Uterus (tissue), 4 donors: ENCODE results near the gene ITK. TPM values are rescaled to one million over a fixed set of nuclear protein-coding genes. Genes with fewer than 3 reads are reported as not detected.

Experiments used
- DNase-seq, 2 donors: peaks; one replicate each; pipeline ENCODE4 v3.0.0-alpha.2; 2019 to 2020
- H3K27ac ChIP-seq, 2 donors: fragments of 200-600 bp; sonication (generic); 1 replicate in 1 of 2; 2 replicates in 1 of 2; pipeline ENCODE4 v1.5.1; 2016 to 2018
- H3K27me3 ChIP-seq, 2 donors: fragments of 200-600 bp; sonication (generic); one replicate each; pipeline ENCODE4 v1.5.1; 2018 to 2019; ENCODE audit warnings: control low read depth in 1 of 2
- H3K36me3 ChIP-seq, 2 donors: fragments of 200-600 bp; sonication (generic); one replicate each; pipeline ENCODE4 v1.5.1; 2019; ENCODE audit warnings: control low read depth in 1 of 2
- H3K4me1 ChIP-seq, 2 donors: fragments of 200-600 bp; sonication (generic); one replicate each; pipeline ENCODE4 v1.5.1; 2018 to 2019; ENCODE audit warnings: control low read depth in 1 of 2
- H3K4me3 ChIP-seq, 2 donors: fragments of 200-600 bp; sonication (generic); 1 replicate in 1 of 2; 2 replicates in 1 of 2; pipeline ENCODE4 v1.5.1; 2018 to 2019; ENCODE audit warnings: mild to moderate bottlenecking in 1 of 2
- H3K9me3 ChIP-seq, 2 donors: fragments of 200-600 bp; sonication (generic); one replicate each; pipeline ENCODE4 v1.5.1; 2019; ENCODE audit warnings: control low read depth in 1 of 2
- POLR2A ChIP-seq, 2 donors: fragments of 450-650 bp; IDR thresholded peaks; one replicate each; pipeline ENCODE4 v1.6.1; 2016; ENCODE audit warnings: antibody characterized with exemption in 2 of 2, mild to moderate bottlenecking in 1 of 2, moderate library complexity in 1 of 2
- intact Hi-C: fragments of 100-400 bp; cut with DNase I; formaldehyde crosslinking; loops from one replicate; pipeline ENCODE4 v1.15.1; 2023; ENCODE audit warnings: low total_unique reads
- total RNA-seq, 4 donors: library from RNA; depleted of rRNA in 3 of 4; stranded (reverse); fragments of >200 nt in 3 of 4; gene quantifications; one replicate each; pipeline versions ENCODE4 v1.1.0 to v1.2.4, GENCODE V29; 2014 to 2023
- TF ChIP-seq, protein P1 (sequence below), 4 experiments: fragments of 200-600 bp in 2 of 4; fragments of 450-650 bp in 2 of 4; sonication (generic) in 2 of 4; IDR thresholded peaks; one replicate each; pipeline ENCODE4 v1.5.1; 2016 to 2019; ENCODE audit warnings: antibody characterized with exemption in 4 of 4, mild to moderate bottlenecking in 2 of 4, moderate library complexity in 1 of 4
- donor health status: DM: yes; HTN: yes; CAD: no.

Gene ITK
- total RNA-seq, 4 donors from 2014 or later: 0.41 to 2.8 (median 1.8) TPM

- peak; percentile 27 to 29 for DNase-seq
These were observed 72.9 kb downstream of the ITK start for GRCh38 chr5:157253547-157253946.

DNA sequence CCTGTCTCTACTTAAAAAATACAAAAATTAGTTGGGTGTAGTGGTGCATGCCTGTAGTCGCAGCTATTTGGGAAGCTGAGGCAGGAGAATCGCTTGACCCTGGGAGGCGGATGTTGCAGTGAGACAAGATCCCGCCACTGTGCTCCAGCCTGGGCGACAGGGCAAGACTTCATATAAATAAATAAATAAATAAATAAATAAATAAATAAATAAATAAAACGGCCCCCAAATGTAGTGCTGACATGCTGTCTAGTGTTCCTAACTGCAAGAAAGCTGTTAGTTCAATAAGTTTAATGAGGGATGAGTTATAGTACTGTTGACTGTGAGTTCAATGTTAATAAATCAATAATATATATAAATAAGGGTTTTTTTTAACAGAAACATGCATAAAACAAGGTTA is 77.8 kb downstream of the ITK start:
- DNase-seq: no peak
- H3K36me3 ChIP-seq: no peaks in the 10 kb centered on the region
- no peaks in the 10 kb centered on the region for H3K4me1 ChIP-seq
- H3K27ac ChIP-seq: no peak overlapping the region
- intact Hi-C loops: no loop called here
- H3K4me3 ChIP-seq: no peak overlapping the region
- no peaks in the 10 kb centered on the region for H3K9me3 ChIP-seq
- TF ChIP-seq, protein P1, sequence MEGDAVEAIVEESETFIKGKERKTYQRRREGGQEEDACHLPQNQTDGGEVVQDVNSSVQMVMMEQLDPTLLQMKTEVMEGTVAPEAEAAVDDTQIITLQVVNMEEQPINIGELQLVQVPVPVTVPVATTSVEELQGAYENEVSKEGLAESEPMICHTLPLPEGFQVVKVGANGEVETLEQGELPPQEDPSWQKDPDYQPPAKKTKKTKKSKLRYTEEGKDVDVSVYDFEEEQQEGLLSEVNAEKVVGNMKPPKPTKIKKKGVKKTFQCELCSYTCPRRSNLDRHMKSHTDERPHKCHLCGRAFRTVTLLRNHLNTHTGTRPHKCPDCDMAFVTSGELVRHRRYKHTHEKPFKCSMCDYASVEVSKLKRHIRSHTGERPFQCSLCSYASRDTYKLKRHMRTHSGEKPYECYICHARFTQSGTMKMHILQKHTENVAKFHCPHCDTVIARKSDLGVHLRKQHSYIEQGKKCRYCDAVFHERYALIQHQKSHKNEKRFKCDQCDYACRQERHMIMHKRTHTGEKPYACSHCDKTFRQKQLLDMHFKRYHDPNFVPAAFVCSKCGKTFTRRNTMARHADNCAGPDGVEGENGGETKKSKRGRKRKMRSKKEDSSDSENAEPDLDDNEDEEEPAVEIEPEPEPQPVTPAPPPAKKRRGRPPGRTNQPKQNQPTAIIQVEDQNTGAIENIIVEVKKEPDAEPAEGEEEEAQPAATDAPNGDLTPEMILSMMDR (IDR thresholded peaks at IDR 0.05): no peak
- no peak for TF ChIP-seq POLR2A (IDR thresholded peaks at IDR 0.05)
- no peaks in the 10 kb centered on the region for H3K27me3 ChIP-seq

More at GRCh38 chr5:157253547-157253946, 72.9 kb downstream of the ITK start:
- Histone ChIP-seq H3K36me3 (no peaks in the 10 kb centered on the region), H3K4me1 (no peaks in the 10 kb centered on the region), H3K27ac (no peak overlapping the region), H3K4me3 (no peak overlapping the region), H3K27me3 (no peaks in the 10 kb centered on the region), H3K9me3 (no peaks in the 10 kb centered on the region)
- intact Hi-C loops: no loop called here
- TF ChIP-seq, protein P1 (IDR thresholded peaks at IDR 0.05): peak; percentile 33 to 54 (median 50)
- no peak for TF ChIP-seq POLR2A (IDR thresholded peaks at IDR 0.05)

DNA sequence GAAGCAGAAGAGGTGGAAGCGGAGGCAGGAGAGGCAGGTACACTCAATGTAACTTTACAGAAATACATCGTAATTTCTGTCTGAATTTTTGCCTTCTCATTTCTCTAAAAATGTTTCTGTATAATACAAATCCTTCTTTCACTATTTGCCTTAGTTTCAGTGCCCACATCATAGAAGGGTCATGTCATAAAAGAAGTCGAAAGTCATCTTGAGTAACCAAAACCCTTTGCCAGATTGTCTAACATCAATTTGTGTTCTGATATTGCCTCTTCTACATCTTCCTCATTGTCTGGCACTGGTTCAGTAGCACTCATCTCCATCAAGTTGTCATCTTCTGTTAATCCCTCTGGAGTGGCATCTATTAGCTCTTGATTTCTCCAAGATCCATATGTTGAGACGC is 79.1 kb downstream of the ITK start:
- no peaks in the 10 kb centered on the region for H3K27me3 ChIP-seq
- H3K4me1 ChIP-seq: no peaks in the 10 kb centered on the region
- intact Hi-C loops: no loop called here
- no peak for TF ChIP-seq POLR2A (IDR thresholded peaks at IDR 0.05)
- TF ChIP-seq, protein P1 (IDR thresholded peaks at IDR 0.05): no peak
- H3K9me3 ChIP-seq: no peaks in the 10 kb centered on the region
- H3K4me3 ChIP-seq: no peak overlapping the region
- no peak for DNase-seq
- H3K36me3 ChIP-seq: no peaks in the 10 kb centered on the region
- H3K27ac ChIP-seq: no peak overlapping the region

GRCh38 chr5:157263496-157264090 is 83.0 kb downstream of the ITK start:
- no peak overlapping the region for H3K27ac ChIP-seq
- H3K36me3 ChIP-seq: no peaks in the 10 kb centered on the region
- intact Hi-C loops: no loop called here

DNA sequence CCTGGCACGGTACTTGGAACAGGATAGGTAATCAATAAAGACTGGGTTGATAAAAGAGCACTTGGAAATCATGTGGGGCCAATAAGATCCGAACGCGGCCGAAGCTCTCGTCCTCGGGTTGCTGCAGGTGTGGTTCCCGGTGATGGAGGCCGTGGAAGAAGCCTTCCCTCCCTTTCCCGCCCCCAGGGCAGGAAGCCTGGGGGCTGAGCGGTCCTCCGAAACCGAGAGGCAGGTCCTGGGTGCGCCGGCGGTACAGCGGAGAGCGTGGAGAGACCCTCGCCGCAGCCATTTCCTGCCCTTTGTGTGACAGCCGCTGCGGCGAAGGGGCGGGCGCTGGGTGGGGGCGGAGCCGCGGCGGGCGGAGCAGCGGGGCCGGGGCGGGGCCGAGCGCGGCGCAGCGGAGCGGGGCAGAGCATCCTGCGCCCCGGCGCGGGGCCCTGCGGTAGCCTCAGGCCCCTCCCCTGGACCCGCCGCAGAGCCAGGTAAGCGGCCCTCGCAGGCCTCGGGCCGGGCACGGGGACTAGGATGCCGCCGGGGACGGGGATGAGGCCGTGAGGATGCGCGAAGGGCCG is 85.2 kb downstream of the ITK start, which contains the start of gene CYFIP2:
Gene CYFIP2, plus strand, starts transcription at position 410 of the 572 bp plus-strand sequence. CDS start 19,239 bp downstream, outside the sequence.
- peak; percentile 31 to 46 for DNase-seq
- no peak for TF ChIP-seq POLR2A (IDR thresholded peaks at IDR 0.05)
- no peak within 1 kb of the TSS for H3K27ac ChIP-seq

More at GRCh38 chr5:157263496-157264090, 83.0 kb downstream of the ITK start:
- no peak for DNase-seq
- Histone ChIP-seq H3K27me3 (no peaks in the 10 kb centered on the region), H3K4me3 (no peak overlapping the region), H3K4me1 (peaks cover 0 to 3% of the 10 kb centered on the region in 2 donors), H3K9me3 (no peaks in the 10 kb centered on the region)
- TF ChIP-seq POLR2A (IDR thresholded peaks at IDR 0.05): no peak
- TF ChIP-seq, protein P1 (IDR thresholded peaks at IDR 0.05): no peak

More for the DNA sequence above, 85.2 kb downstream of the ITK start, which contains the start of gene CYFIP2:
- H3K4me1 ChIP-seq: peaks cover 0 to 3% of the 10 kb centered on the region in 2 donors
- H3K27me3 ChIP-seq: no peaks in the 10 kb centered on the region
- no peaks in the 10 kb centered on the region for H3K9me3 ChIP-seq
- no peaks in the 10 kb centered on the region for H3K36me3 ChIP-seq
- peak within 1 kb of the TSS; percentile 39 to 86 for H3K4me3 ChIP-seq
- intact Hi-C loops: no loop called here
